Fibroblast of the aortic adventitia (primary cell): ENCODE results near the gene NBEA. TPM values are rescaled to one million over a fixed set of nuclear protein-coding genes. Genes with fewer than 3 reads are reported as not detected.
"Not testable (repeated sequence)": the region's sequence is repeated elsewhere in the genome, so short reads cannot be mapped to it uniquely, and the experiment has no call there.

Experiments
- DNase-seq: peaks from one replicate; pipeline ENCODE4 v3.0.0-alpha.2; 2010; ENCODE audit warnings: low read depth
- H3K4me3 ChIP-seq: 2 replicates; pipeline ENCODE4 v1.5.1; 2011; ENCODE audit warnings: low read depth, mild to moderate bottlenecking, control low read depth, low read length, moderate library complexity
- total RNA-seq: library from RNA; depleted of rRNA; stranded (reverse); fragments of >200 nt; gene quantifications from 2 replicates; pipeline ENCODE4 v1.2.3, GENCODE V29; 2012; ENCODE audit warnings: low replicate concordance
- TF ChIP-seq, protein P1 (sequence below): IDR thresholded peaks from 2 replicates; pipeline ENCODE4 v1.5.1; 2011; ENCODE audit warnings: mild to moderate bottlenecking, low read length, control low read depth, inconsistent platforms; ENCODE audit not compliant: insufficient read depth

NBEA gene
- total RNA-seq, 1 donor: 6.9 TPM

DNA sequence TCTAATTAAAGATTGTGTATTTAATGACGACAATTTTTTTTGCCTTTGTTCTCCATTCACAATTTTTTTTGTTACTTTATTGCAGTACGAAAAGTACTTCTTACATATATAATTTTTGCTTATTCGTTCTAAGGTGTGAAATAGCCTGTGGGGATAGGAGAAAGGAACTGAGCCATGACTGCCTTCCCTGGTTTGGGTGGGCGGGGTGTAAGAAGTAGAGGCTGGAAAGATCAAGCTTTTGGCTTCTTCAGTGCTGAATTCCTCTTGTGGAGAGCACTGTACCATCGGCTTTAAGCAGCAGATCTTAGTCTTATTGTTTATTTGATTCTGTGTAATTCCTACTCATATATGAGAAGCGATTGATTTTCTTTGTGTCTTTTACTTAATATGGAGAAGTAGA lies 115.8 kb downstream of the NBEA start:
- H3K4me3 ChIP-seq: no peak overlapping the region
- TF ChIP-seq, protein P1, sequence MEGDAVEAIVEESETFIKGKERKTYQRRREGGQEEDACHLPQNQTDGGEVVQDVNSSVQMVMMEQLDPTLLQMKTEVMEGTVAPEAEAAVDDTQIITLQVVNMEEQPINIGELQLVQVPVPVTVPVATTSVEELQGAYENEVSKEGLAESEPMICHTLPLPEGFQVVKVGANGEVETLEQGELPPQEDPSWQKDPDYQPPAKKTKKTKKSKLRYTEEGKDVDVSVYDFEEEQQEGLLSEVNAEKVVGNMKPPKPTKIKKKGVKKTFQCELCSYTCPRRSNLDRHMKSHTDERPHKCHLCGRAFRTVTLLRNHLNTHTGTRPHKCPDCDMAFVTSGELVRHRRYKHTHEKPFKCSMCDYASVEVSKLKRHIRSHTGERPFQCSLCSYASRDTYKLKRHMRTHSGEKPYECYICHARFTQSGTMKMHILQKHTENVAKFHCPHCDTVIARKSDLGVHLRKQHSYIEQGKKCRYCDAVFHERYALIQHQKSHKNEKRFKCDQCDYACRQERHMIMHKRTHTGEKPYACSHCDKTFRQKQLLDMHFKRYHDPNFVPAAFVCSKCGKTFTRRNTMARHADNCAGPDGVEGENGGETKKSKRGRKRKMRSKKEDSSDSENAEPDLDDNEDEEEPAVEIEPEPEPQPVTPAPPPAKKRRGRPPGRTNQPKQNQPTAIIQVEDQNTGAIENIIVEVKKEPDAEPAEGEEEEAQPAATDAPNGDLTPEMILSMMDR: no peak
- DNase-seq: no peak

DNA sequence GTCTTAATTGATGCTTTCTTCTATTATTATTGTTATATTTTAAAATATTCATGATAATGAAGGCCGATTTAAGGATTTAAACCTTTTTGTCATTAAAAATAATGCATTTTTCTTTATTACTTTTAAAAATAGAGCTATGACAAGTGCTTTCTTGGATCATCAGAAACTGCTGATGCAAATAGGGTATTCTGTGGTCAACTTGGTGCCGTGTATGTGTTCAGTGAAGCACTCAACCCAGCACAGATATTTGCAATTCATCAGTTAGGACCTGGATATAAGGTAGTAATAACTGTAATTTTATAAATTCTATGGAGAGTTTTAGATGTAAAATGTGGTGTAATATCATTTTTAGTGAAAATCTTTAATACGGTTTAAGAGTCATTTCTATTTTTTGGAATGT lies 116.5 kb downstream of the NBEA start:
- not testable (repeated sequence) for H3K4me3 ChIP-seq, DNase-seq

DNA sequence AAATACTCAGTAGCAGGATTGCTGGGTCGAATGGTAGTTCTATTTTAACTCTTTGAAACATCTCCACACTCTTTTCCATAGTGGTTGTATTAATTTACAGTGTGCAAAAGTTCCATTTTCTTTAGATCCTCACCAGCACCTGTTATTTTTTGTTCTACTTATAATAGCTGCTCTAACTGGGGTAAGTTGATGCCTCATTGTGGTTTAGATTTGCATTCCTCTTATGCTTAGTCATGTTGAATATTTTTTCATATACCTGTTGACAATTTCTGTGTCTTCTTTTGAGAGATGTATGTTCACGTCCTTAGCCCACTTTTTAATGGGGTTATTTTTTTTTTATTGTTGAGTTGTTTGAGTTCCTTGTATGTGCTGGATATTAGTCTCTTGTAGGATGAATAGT lies 144.6 kb downstream of the NBEA start:
- TF ChIP-seq, protein P1: no peak
- DNase-seq: no peak
- no peak overlapping the region for H3K4me3 ChIP-seq

DNA sequence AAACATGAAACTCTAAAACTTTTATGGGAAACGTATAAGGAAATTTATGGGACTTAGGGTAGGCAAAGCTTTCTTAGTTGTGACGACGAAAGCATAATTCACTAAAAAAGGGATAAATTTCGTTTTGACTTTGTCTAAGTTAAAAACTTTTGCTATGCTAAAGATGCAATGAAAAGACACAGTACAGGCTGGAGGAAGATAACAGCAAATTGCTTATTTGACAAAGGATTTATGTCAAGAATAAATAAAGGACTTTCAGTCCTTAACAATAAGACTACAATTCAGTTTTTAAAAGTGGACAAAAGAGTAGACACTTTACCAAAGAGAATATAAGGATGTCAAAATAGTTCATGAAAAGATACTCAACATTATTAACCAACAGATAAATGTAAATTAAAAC lies 150.2 kb downstream of the NBEA start:
- H3K4me3 ChIP-seq: no peak overlapping the region
- DNase-seq: no peak
- TF ChIP-seq, protein P1: no peak

DNA sequence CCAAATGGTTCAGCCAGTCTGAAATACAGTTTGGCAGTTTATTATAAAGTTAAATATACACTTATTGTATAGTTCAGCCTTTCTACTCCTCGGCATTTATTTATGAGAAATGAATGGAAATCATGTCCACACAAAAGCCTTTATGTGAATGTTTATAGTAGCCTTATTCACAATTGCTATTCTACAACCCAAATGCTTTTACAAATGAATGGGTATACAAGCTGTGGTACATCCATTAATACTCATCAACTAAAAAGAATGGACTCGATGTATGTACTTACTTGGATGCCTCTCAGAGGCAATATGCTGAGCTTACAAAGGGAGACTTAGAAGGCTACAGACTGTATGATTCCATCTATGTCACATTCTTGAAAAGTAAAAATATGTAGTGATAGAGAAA lies 150.7 kb downstream of the NBEA start:
- no peak overlapping the region for H3K4me3 ChIP-seq
- TF ChIP-seq, protein P1: no peak
- DNase-seq: no peak

DNA sequence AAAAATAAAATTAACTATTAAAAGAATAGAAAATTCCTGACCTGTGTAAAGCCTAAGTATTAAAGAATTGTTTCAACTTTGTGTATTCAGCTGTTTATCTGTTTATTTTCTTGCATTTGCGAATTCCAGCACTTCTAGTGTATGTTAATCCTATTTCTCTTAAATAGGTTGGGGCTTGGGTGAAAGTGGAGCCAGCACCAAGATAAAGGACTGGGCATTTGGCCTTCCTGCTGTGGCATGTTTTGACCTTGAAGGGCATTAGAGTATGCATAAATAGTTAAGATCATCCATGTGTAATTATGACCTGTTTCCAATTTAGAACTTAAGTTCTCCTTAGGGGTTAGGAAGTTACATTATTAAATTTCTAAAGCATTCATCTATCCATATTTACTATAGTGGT lies 151.3 kb downstream of the NBEA start:
- TF ChIP-seq, protein P1: no peak
- DNase-seq: no peak
- H3K4me3 ChIP-seq: no peak overlapping the region

DNA sequence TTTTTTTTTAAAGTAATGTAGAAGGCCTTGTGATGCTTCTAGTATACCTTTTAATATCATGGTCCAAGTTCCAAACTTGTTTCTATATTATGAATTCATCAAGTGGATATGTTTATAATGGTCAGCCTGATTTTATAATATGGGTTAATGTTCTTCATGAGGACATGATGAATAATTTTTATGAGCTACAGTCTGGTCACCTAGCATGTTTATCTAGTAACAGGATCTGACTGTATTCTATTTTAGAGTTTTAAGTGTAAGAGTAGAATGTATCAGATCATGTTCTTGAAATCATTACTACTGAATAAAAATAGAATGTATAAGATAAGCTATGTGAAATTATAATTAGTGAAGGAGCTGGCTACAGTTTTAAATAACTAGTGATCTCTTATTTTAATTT lies 164.7 kb downstream of the NBEA start:
- DNase-seq: not testable (repeated sequence)

DNA sequence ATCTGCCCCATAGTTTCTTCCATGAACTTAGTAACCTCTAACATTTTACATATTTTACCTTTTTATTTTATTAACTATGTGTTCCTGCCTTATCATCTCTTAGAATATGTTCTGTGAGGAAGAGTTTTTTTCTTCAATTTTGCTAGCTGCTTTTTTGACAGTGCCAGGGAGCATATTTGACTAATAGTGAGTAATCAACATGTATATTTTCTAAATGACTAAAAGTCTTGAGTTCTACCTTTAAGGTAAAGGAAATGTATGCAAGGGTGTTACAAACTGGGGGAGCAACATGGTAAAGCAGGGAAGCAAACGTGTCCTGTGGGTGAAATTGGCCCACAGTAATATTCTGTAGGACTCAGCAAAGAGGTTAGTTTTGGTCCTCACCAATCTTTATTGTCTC lies 165.5 kb downstream of the NBEA start:
- no peak for DNase-seq
- H3K4me3 ChIP-seq: no peak overlapping the region
- TF ChIP-seq, protein P1: no peak

More for the DNA sequence above, 164.7 kb downstream of the NBEA start:
- not testable (repeated sequence) for H3K4me3 ChIP-seq

DNA sequence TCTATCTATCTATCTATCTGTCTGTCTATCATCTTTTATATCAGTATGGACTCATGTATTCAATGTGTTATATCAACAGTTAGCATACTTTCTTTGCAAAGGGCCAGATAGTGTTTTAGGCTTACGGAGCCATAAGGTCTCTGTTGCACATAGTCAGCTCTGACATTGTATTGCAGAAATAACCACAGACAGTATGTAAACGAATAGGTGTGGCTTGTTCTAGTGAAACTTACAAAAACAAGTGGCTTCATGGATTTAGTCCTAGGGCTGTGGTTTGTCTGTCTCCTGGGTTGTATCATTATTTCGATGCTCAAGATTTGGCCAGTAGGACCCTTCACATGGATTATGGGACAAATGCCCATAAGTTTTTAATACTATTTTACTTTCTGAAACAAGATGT lies 171.5 kb downstream of the NBEA start:
- not testable (repeated sequence) for DNase-seq

More for the DNA sequence above, 171.5 kb downstream of the NBEA start:
- not testable (repeated sequence) for H3K4me3 ChIP-seq
